ENCODE measurements around the gene SMIM43.

Gene SMIM43

DNA sequence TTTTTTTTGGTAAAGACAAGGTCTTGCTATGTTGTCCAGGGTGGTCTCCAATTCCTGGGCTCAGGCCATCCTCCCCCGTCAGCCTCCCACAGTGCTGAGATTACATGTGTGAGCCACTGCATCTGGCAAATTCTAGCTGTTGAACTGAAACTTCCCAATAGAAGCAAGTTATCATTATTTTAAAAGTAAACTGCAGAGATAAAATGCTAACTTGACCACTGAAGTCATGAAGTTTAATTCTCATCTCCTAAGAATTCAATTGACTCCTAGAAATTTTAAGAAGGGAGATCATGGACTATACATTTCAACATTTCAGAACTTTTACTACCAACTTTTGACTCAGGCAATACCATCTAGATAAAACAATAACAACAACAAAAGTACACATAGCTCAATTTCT lies 24.5 kb upstream of the SMIM43 start:
- TF ChIP-seq, protein P1, sequence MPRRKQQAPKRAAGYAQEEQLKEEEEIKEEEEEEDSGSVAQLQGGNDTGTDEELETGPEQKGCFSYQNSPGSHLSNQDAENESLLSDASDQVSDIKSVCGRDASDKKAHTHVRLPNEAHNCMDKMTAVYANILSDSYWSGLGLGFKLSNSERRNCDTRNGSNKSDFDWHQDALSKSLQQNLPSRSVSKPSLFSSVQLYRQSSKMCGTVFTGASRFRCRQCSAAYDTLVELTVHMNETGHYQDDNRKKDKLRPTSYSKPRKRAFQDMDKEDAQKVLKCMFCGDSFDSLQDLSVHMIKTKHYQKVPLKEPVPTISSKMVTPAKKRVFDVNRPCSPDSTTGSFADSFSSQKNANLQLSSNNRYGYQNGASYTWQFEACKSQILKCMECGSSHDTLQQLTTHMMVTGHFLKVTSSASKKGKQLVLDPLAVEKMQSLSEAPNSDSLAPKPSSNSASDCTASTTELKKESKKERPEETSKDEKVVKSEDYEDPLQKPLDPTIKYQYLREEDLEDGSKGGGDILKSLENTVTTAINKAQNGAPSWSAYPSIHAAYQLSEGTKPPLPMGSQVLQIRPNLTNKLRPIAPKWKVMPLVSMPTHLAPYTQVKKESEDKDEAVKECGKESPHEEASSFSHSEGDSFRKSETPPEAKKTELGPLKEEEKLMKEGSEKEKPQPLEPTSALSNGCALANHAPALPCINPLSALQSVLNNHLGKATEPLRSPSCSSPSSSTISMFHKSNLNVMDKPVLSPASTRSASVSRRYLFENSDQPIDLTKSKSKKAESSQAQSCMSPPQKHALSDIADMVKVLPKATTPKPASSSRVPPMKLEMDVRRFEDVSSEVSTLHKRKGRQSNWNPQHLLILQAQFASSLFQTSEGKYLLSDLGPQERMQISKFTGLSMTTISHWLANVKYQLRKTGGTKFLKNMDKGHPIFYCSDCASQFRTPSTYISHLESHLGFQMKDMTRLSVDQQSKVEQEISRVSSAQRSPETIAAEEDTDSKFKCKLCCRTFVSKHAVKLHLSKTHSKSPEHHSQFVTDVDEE (CRISPR knock-in tag; IDR thresholded peaks at IDR 0.05), result no peak
- TF ChIP-seq ZNF70 (CRISPR knock-in tag; IDR thresholded peaks at IDR 0.05) (no peak), ISL1 (CRISPR knock-in tag; IDR thresholded peaks at IDR 0.05) (no peak), BACH2 (CRISPR knock-in tag; IDR thresholded peaks at IDR 0.05; ENCODE audit: borderline replicate concordance) (no peak), ARNTL (CRISPR knock-in tag; IDR thresholded peaks at IDR 0.05; ENCODE audit: borderline replicate concordance, low read depth) (no peak)
- no peak for ATAC-seq

DNA sequence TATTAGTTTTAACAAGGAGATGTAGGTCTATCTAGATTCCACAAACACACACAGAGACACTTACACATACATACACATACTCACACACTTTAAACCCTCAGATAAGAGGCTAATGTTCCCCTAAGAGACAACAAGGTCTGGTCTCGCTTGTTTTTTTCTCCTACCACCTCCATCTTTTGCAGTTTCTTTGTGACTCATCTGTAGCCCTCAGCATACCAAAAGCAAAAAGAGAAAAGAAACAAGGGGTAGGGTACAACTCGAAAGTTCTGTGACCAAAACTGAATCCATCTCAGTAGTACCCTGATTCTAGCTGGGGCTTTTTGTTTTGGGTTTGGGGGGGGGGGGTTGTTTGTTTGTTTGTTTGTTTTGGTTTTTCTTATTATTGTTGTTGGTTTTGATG lies 23.9 kb upstream of the SMIM43 start:
- TF ChIP-seq SNAI2 (CRISPR knock-in tag; IDR thresholded peaks at IDR 0.05) (no peak), TCF4 (CRISPR knock-in tag; IDR thresholded peaks at IDR 0.05; ENCODE audit: borderline replicate concordance) (no peak), OSR1 (CRISPR knock-in tag; IDR thresholded peaks at IDR 0.05) (no peak), ZFP3 (CRISPR knock-in tag; IDR thresholded peaks at IDR 0.05) (no peak), ZFP30 (CRISPR knock-in tag; IDR thresholded peaks at IDR 0.05) (no peak), ISL1 (CRISPR knock-in tag; IDR thresholded peaks at IDR 0.05) (no peak), TOX (CRISPR knock-in tag; IDR thresholded peaks at IDR 0.05; ENCODE audit: borderline replicate concordance) (no peak), GLIS3 (CRISPR knock-in tag; IDR thresholded peaks at IDR 0.05) (no peak), RARB (CRISPR knock-in tag; IDR thresholded peaks at IDR 0.05) (no peak)
- TF ChIP-seq, protein P2, sequence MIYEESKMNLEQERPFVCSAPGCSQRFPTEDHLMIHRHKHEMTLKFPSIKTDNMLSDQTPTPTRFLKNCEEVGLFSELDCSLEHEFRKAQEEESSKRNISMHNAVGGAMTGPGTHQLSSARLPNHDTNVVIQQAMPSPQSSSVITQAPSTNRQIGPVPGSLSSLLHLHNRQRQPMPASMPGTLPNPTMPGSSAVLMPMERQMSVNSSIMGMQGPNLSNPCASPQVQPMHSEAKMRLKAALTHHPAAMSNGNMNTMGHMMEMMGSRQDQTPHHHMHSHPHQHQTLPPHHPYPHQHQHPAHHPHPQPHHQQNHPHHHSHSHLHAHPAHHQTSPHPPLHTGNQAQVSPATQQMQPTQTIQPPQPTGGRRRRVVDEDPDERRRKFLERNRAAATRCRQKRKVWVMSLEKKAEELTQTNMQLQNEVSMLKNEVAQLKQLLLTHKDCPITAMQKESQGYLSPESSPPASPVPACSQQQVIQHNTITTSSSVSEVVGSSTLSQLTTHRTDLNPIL (CRISPR knock-in tag; IDR thresholded peaks at IDR 0.05; ENCODE audit: low read depth), result no peak
- ATAC-seq, result no peak

DNA sequence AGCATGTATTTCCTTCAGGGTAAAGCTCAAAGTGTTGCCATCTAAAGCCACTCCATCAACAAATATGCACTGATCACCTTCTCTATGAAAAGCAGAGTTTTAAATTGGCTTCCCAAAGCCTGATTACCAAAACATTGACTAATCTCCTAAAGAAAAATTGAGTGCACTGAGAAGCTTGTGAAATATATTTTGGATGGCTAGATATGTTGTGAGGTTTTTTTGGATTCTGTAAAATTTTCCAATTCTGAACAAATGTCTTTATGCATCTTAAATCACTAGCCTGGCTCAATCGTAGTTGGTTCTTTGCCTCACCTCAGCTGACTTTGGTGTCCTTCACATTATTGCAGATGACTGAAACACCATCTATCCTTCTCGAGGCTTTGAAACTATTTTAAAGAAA lies 21.3 kb upstream of the SMIM43 start:
- TF ChIP-seq TCF4 (CRISPR knock-in tag; IDR thresholded peaks at IDR 0.05; ENCODE audit: borderline replicate concordance), result no peak
- ATAC-seq, result no peak

DNA sequence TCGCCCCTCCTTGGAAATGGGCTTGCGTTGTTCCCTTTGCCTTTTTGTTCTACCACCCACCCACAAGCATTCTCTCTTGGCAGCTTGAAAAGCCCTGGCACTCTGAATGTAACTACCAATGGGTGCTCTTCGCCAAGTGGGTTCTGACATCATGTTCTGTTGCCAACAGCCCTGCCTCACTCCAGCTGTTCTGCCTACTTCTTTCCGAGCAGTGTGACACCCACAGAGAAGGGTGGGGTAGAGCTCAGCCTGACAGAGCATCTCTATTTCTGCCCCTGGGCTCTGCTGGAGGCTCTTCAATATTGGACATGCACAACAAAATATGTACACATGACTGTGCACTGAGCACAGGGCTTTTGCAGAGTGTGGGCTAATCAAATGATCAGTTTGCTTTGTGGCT lies 20.5 kb upstream of the SMIM43 start:
- TF ChIP-seq BACH2 (CRISPR knock-in tag; IDR thresholded peaks at IDR 0.05; ENCODE audit: borderline replicate concordance), result no peak
- TF ChIP-seq, protein P1 (CRISPR knock-in tag; IDR thresholded peaks at IDR 0.05), result no peak
- no peak for TF ChIP-seq ARNTL (CRISPR knock-in tag; IDR thresholded peaks at IDR 0.05; ENCODE audit: borderline replicate concordance, low read depth)
- no peak for TF ChIP-seq RARB (CRISPR knock-in tag; IDR thresholded peaks at IDR 0.05)
- no peak for TF ChIP-seq CSDC2 (CRISPR knock-in tag; IDR thresholded peaks at IDR 0.05)
- TF ChIP-seq ZC3H10 (CRISPR knock-in tag; IDR thresholded peaks at IDR 0.05), result no peak
- TF ChIP-seq ZFP3 (CRISPR knock-in tag; IDR thresholded peaks at IDR 0.05), result no peak
- no peak for TF ChIP-seq ZNF70 (CRISPR knock-in tag; IDR thresholded peaks at IDR 0.05)
- TF ChIP-seq SNAI2 (CRISPR knock-in tag; IDR thresholded peaks at IDR 0.05), result no peak
- TF ChIP-seq, protein P3, sequence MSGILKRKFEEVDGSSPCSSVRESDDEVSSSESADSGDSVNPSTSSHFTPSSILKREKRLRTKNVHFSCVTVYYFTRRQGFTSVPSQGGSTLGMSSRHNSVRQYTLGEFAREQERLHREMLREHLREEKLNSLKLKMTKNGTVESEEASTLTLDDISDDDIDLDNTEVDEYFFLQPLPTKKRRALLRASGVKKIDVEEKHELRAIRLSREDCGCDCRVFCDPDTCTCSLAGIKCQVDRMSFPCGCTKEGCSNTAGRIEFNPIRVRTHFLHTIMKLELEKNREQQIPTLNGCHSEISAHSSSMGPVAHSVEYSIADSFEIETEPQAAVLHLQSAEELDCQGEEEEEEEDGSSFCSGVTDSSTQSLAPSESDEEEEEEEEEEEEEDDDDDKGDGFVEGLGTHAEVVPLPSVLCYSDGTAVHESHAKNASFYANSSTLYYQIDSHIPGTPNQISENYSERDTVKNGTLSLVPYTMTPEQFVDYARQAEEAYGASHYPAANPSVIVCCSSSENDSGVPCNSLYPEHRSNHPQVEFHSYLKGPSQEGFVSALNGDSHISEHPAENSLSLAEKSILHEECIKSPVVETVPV (CRISPR knock-in tag; IDR thresholded peaks at IDR 0.05), result no peak
- ATAC-seq, result peak; percentile 16

DNA sequence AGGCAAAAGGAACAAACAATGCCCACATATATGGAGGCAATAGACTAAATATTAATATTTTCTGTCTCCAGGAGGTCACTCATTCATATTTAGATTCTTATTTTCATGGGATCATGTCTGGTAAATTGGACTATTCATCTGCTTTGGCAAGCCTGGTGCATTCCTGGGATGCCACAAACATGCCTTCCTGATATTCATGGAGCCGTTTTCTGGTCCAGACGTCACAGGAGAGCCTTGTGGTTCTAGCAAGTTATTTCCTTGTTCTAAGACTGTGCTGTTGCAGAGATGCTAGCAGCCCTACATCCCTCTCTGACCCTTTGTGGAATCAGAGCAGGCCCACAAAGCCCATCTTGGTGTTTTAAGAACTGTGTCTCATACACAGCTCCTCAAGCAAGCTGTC lies 20.0 kb upstream of the SMIM43 start:
- TF ChIP-seq ZFP3 (CRISPR knock-in tag; IDR thresholded peaks at IDR 0.05), result 0 out of 2 replicates have a peak, but pooled peaks have one; percentile 41
- no peak for TF ChIP-seq ESRRG (CRISPR knock-in tag; IDR thresholded peaks at IDR 0.05)
- peak; percentile 81 for TF ChIP-seq ISL1 (CRISPR knock-in tag; IDR thresholded peaks at IDR 0.05)
- peak; percentile 96 for ATAC-seq

Measured in SK-N-SH treated with all-trans-retinoic acid at 6 μM for 48 hours (cell line).